ENCODE data around the gene AAGAB.
"Not testable (repeated sequence)": the region's sequence is repeated elsewhere in the genome, so short reads cannot be mapped to it uniquely, and the experiment has no call there.

The AAGAB gene

DNA sequence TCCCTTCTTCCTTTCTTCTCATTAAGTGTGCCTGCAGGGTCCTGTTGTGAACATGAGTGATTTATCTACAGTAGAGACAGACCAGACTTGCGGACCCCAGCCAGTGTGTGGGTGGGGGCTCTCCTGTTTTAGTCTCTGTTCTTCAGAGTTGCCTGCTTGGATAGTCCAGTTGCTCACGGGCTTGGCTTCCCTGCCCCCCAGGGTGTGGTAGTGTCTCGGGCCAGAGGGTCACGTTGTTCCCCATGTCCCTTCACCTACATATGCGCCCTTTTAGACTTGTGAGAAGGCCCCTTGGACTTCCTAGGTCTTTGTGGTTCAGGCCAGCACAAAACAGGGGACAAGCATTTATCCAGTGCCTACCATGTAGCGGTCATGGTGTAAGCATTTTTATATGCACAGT is 85.8 kb downstream of the AAGAB start:
- DNase-seq = no peak

GRCh38 chr15:67167091-67167490 is 87.4 kb downstream of the AAGAB start:
- DNase-seq = no peak

DNA sequence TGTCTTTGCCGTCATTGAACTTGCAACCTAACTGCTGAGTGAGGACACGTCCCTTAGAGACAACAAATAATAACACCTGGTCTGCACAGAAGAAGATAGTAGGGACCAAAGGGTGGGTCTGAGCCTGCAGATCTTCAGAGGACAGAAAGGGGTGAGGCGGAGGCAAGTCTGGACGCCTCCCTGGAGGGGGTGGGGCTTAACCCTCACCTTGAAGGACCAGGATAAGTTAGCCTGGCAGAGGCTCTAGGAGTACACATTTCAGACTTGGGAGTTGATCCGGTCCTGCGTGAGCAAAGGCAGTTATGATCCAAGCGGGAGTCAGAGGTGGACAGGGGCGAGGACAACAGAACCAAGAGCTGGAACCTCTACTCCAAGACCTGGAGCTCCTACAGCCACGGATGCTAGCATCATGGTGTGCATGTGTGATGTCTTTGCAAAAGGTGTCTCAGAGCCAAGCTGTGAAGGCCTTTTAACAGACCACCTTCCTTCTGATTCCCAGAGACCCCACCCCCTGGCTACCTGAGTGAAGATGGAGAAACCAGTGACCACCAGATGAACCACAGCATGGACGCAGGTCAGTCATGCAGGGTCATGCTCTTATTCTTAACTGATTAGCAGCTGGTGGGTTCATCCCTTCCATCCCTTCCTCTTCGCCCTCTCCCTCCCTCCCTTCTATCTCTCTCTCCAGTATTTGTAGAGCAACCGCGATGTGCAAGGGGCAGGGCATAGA is 88.0 kb downstream of the AAGAB start:
- DNase-seq = no peak

DNA sequence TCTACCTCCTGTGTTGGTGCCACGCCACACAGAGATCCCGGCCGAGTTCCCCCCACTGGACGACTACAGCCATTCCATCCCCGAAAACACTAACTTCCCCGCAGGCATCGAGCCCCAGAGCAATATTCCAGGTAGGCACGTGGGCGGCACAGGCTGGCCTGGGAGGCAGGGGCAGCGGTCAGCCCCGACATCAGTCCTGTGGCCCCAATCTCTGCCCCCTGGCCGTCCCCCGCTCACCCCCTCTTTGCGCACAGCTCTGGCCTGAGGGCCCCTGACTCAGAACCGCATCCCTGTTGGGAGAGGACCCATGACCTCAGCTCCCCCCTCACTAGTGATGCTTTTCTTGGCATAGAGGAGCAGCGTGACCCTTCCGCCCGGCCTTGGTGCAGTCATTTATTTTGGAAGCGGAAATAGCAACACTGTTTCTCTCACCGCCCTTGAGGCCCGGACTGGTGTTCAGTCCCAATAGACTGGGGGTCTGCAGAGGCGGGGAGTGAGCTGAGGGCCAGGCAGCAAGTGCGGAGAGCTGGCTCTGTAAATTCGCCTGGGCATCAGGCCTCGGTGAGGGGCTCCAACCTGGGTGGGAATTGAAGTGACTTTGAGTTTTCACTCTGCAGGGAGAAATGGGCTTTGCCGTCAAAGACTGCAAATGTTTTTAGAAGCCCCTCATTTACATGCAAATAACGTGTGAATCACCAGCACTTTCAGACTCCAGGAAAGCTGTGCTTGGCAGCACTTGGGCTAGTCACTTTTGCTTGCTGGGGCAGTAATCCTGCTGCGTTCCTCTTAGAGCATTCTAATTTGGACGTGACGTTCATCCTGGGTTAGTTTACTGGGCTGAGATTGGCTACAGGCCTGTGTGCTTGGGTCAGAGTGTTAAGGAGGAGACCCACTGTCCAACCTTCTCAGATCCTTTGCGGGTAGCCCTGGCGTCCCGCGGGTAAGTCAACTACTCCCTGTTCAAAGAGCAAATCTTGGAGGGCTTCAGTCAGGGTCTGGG is 88.9 kb downstream of the AAGAB start:
- DNase-seq = no peak

DNA sequence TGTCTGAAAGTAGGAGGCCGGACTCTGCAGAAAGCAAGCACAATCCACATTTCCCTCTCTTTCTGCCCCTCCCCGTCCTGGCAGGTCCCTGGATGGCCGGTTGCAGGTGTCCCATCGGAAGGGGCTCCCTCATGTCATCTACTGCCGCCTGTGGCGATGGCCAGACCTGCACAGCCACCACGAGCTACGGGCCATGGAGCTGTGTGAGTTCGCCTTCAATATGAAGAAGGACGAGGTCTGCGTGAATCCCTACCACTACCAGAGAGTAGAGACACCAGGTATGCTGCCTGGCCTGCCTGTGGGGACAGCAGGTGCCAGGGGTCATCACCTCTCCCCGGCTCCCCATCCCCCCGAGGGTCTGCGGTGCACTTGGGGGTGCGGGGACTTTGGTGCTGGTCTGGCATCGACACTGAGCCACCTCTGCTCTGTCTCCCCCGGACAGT is 89.6 kb downstream of the AAGAB start:
- no peak for DNase-seq

GRCh38 chr15:67164401-67164791 is 90.1 kb downstream of the AAGAB start:
- no peak for DNase-seq

- no peak for DNase-seq
Observed at GRCh38 chr15:67163180-67163579, 91.3 kb downstream of the AAGAB start.

GRCh38 chr15:67161881-67162280 is 92.6 kb downstream of the AAGAB start:
- no peak for DNase-seq

GRCh38 chr15:67161412-67161811 is 93.0 kb downstream of the AAGAB start:
- DNase-seq = no peak

- DNase-seq = no peak
Observed at GRCh38 chr15:67158367-67158766, 96.1 kb downstream of the AAGAB start.

DNA sequence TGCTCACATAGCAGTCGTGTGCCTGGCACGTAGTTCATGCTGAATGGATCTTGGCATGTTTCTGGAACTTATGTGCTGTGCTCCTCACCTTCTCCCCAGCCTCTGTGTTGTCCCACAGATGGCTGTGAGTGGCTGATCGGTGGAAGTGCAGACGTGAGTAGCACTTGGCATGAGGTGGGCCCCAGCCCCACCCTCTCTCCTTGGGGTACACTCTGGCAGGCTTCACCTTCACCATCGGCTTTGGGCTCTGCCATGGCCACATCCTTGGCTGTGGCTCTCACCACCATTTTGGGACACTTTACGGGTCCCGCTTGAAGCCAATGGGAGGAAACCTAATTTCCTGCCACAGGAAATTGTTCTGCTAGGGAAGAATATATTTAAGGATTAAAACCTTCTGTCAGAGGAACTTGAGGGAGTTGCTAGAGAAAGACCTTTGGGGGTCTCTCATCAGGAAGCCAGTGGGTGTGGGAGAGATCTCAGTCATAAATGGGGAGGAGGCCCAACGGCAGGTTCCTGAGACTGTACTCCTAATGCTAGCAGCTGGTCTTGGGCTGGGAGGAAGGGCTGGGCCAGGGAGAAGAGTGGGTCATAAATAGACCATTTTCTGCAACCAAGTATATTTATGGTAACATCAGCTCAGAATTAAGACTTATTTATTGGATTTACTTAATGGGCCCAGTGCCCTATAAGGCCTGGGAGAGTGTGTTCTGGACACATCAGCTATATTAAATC is 96.8 kb downstream of the AAGAB start:
- DNase-seq = no peak

- DNase-seq = no peak
Observed at GRCh38 chr15:67156834-67157233, 97.6 kb downstream of the AAGAB start.

- no peak for DNase-seq
Observed at GRCh38 chr15:67156426-67156825, 98.0 kb downstream of the AAGAB start.

GRCh38 chr15:67154249-67154648 is 100.2 kb downstream of the AAGAB start:
- DNase-seq = no peak

DNA sequence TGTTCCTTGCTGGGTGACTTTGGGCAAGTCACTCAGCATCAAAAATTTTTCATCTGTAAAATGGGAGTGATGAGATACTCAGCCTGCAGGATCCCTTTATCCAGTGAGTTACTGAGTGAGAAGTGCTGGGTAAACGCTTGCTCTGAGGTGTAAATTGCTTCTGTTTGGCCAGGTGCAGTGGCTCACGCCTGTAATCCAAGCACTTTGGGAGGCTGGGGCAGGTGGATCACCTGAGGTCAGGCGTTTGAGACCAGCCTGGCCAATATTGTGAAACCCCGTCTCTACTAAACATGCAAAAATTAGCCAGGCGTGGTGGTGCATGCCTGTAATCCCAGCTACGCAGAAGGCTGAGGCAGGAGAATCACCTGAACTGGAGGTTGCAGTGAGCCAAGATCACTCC is 101.4 kb downstream of the AAGAB start:
- DNase-seq = not testable (repeated sequence)

- no peak for DNase-seq
Observed at GRCh38 chr15:67152429-67152828, 102.0 kb downstream of the AAGAB start.

All from stimulated activated CD4-positive, alpha-beta T cell treated with anti-CD3 and anti-CD28 coated beads, Interleukin-15, amount 100 ng/mL, for 24 hours (primary cell).